Sigmoid colon (tissue), 4 donors: ENCODE measurements around the gene LXN.

Experiments
- POLR2A ChIP-seq, 2 donors: fragments of 450-650 bp; IDR thresholded peaks; one replicate each; pipeline ENCODE4 v1.6.1; 2016; ENCODE audit warnings: antibody characterized with exemption in 2 of 2, mild to moderate bottlenecking in 2 of 2, moderate library complexity in 2 of 2
- POLR2AphosphoS5 ChIP-seq, 4 donors: sonication (generic); formaldehyde crosslinking; IDR thresholded peaks; one replicate each; pipeline ENCODE4 v1.6.1; 2017; ENCODE audit warnings: antibody characterized with exemption in 4 of 4
- TF ChIP-seq, protein P1 (sequence below), 4 experiments: fragments of 450-650 bp in 3 of 4; fragments of 200-600 bp in 1 of 4; IDR thresholded peaks; one replicate each; pipeline ENCODE4 v1.5.1; 2016 to 2019; ENCODE audit warnings: antibody characterized with exemption in 4 of 4, mild to moderate bottlenecking in 3 of 4, moderate library complexity in 2 of 4

DNA sequence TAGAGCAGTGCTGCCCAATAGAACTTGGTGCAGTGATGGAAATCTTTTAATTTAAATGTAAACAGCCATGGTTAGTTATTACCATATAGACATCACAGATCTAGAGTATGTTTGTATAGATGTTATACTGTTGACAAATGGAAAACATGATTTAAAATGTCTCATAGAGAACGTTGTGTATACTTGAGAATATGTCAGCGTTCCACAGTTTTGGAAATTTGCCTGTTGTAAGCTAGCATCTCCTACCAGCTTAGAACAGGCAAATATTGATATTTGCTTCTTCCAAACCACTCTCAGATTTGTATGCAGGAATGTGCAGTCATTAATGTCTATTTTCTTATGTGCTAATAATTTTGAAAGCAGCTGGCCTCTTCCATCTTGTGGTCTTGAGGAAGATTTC, 8.4 kb upstream of the LXN start:
- TF ChIP-seq, protein P1, sequence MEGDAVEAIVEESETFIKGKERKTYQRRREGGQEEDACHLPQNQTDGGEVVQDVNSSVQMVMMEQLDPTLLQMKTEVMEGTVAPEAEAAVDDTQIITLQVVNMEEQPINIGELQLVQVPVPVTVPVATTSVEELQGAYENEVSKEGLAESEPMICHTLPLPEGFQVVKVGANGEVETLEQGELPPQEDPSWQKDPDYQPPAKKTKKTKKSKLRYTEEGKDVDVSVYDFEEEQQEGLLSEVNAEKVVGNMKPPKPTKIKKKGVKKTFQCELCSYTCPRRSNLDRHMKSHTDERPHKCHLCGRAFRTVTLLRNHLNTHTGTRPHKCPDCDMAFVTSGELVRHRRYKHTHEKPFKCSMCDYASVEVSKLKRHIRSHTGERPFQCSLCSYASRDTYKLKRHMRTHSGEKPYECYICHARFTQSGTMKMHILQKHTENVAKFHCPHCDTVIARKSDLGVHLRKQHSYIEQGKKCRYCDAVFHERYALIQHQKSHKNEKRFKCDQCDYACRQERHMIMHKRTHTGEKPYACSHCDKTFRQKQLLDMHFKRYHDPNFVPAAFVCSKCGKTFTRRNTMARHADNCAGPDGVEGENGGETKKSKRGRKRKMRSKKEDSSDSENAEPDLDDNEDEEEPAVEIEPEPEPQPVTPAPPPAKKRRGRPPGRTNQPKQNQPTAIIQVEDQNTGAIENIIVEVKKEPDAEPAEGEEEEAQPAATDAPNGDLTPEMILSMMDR (IDR thresholded peaks at IDR 0.05) = no peak
- TF ChIP-seq POLR2A (IDR thresholded peaks at IDR 0.05) = no peak
- TF ChIP-seq POLR2AphosphoS5 (IDR thresholded peaks at IDR 0.05) = no peak
